TTC549 (cell line): ENCODE measurements around the gene CLEC10A.
"Not testable (repeated sequence)": the region's sequence is repeated elsewhere in the genome, so short reads cannot be mapped to it uniquely, and the experiment has no call there.

Experiments
- FAIRE-seq: peaks from 2 replicates; lab custom pipeline; 2012; peaks lifted over from hg19 to GRCh38; lab: Jason Lieb, UNC

CLEC10A gene, protein sequence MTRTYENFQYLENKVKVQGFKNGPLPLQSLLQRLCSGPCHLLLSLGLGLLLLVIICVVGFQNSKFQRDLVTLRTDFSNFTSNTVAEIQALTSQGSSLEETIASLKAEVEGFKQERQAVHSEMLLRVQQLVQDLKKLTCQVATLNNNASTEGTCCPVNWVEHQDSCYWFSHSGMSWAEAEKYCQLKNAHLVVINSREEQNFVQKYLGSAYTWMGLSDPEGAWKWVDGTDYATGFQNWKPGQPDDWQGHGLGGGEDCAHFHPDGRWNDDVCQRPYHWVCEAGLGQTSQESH

DNA sequence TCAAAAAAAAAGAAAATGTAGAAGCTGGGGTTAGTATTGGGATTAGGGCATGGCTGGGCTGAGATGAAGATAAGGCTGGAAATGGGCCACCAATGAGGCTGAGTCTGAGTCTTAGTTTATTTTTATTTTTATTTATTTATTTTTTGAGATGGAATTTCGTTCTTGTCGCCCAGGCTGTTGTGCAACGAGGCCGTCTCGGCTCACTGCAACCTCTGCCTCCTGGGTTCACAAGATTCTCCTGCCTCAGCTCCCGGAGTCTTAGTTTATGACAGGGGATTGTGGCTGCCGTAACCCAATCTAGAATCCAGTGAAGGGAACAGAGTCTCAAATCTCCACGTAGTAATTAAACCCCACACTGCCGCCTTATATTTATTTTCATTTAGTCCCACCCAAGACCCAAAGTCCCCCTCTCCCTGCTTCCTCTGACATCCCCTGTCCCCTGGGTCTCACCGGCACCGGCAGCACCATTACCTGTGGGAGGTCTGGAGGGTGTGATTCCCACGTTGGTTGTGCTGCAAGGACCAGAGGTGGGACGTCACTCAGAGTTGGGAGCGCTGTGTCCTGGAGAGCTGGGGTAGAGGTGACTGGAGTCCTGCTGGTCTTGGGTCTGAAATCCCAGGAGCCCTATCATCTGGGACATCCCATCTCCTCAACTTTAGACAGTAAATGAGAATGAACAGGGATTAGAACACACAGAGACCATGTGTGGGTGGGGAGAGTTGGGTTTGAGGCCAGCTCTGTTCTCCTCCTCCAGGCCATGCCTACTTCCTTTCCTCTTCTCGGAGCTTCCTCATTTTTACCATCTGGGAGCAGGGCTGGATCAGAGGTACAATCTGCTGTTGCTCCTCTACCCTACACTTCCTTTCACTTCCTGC lies at the start of gene CLEC10A:
Gene CLEC10A (minus strand): TSS at position 671 of the 875 bp plus-strand sequence. CDS start 1,439 bp downstream, outside the sequence.
- FAIRE-seq = no peak

DNA sequence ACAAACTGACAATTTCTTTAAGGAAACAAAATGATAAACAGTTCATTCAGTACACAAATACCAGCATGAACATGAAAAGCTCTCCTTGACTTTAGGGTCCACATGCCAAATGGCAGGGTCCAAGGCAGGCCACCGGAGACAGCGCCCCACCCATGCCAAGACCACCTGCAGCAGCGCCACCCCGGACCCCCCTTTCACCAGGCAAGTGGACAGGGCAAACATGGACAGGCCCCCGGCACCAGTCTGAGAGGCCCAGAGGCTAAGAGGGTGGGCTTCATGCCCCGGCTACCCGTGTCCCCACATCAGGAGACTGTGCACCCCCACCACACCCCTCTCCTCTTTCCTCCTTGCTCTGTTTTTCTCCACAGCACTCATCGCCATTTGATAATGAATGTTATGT lies 49.3 kb upstream of the CLEC10A start:
- FAIRE-seq = no peak

DNA sequence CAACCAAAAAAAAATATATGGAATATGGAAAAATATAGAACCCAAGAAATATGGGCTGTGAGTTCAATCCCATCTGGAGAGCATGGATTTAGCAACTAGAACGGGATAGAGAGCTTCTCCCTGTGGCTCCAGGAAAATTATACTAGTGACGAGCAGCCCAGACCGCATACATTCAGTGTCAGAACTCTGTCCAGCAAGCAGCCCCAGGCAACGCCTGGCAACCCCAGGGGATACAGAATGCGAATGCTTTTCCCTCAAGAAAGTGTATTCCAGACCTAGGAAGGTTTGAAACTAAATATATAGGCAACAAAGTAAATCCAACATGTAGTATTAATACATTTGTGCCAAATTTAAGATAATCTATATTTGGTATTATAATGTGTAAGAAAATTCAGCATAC lies 48.1 kb upstream of the CLEC10A start:
- no peak for FAIRE-seq

DNA sequence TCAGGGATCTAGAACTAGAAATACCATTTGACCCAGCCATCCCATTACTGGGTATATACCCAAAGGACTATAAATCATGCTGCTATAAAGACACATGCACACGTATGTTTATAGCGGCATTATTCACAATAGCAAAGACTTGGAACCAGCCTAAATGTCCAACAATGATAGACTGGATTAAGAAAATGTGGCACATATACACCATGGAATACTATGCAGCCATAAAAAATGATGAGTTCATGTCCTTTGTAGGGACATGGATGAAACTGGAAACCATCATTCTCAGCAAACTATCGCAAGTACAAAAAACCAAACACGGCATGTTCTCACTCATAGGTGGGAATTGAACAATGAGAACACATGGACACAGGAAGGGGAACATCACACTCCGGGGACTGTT lies 47.5 kb upstream of the CLEC10A start:
- not testable (repeated sequence) for FAIRE-seq

DNA sequence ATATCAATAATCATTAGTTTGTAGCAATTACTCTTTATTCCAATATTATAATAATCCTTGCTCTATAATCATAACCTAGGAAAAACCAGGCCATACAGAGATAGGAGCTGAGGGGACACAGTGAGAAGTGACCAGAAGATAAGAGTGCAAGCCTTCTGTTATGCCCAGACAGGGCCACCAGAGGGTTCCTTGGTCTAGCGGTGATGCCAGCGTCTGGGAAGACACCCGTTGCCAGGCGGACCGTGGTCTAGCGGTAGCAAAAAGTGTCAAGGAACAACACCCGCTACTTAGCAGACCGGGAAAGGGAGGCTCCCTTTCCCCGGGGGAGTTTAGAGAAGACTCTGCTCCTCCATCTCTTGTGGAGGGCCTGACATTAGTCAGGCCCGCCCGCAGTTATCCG lies 46.3 kb upstream of the CLEC10A start:
- FAIRE-seq = not testable (repeated sequence)

DNA sequence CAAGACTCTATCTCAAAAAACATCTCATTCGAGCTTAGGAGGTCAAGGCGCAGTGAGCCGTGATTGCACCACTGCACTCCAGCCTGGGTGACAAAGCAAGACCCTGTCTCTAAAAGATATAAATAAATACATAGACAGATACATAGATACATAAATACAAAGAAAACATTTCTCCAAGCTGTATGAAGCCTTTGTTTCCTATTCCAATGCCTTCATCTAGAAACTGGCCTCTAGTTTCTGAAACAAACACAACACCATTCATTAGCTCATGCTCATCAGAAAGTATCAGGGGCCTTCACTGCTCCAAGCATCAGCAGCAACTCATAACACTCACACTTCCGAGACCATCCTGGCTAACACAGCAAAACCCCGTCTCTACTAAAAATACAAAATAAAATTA lies 44.9 kb upstream of the CLEC10A start:
- FAIRE-seq = no peak

DNA sequence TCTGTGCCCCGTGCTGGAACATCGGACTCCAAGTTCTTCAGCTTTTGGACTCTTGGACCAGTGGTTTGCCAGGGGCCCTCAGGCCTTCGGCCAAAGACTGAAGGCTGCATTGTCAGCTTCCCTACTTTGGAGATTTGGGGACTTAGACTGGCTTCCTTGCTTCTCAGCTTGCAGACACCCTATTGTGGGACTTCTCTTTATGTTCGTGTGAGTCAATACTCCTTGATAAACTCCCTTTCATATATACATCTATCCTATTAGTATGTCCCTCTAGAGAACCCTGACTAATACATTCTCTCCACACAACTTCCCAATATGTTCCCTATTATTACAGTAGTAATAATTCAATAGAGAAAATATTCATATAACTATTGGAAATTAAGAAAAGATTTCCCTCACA lies 43.8 kb upstream of the CLEC10A start:
- no peak for FAIRE-seq

DNA sequence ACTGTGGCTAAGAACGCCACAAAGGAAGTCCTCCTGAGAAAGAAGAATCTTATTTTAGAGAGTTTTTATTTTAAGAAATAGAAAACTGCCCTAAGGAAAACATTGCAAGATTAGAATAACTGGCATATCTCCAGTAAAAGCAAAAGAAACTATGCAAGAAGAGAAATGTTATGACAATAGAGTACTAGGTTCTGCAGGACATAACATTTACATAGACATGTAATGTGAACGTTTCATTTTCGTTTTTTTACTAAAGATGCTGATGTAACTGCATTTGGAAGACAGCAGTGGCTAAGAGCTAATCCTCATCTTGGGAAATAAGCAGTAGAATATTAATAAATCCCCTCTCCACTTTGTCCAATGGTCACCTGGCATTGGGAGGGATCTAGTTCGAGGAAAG lies 42.3 kb upstream of the CLEC10A start:
- no peak for FAIRE-seq

DNA sequence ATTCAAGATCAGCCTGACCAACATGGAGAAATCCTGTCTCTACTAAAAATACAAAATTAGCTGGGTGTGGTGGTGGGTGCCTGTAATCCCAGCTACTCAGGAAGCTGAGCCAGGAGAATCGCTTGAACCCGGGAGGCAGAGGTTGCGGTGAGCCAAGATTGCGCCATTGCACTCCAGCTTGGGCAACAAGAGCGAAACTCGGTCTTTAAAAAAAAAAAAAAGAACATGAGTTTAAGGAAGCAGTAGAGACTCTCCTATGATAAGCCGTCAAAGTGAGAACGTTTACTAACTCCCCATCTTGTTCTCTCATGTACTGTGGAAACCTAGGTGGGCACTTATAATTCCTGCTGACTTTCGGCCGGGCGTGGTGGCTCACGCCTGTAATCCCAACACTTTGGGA lies 40.6 kb upstream of the CLEC10A start:
- not testable (repeated sequence) for FAIRE-seq

DNA sequence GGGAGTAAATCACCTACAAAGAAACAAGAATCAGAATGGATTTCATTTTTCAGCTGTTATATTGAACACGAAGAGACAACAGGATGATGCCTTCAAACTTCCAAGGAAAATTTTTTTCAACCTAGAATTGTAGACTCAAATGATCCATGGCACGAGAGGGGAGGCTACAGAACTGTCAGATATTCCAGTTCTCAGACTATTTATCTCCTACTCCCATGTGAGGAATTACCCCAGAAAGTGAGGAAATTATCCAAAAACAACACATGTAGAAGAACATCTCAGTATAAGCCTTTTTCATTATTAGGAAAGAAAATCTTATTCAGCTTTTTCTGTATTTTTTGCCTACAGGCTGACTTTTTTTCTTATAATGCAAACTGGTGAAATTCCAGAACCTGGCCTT lies 40.1 kb upstream of the CLEC10A start:
- no peak for FAIRE-seq

DNA sequence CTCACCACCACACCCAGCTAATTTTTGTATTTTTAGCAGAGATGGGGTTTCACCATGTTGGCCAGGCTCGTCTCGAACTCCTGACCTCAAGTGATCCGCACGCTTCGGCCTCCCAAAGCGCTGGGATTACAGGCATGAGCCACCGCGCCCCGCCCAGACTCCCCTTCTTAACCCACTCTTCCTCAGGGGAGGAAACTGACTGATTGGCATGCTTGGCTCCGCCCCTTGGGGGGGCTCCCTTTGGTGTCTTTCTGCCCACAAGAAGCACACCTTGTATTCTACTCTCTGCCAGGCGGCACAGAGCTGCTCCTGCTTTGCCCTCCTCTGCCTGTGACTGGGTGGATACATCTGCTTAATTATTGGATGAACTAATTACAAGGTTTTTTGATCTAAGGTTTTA lies 39.3 kb upstream of the CLEC10A start:
- FAIRE-seq = no peak

DNA sequence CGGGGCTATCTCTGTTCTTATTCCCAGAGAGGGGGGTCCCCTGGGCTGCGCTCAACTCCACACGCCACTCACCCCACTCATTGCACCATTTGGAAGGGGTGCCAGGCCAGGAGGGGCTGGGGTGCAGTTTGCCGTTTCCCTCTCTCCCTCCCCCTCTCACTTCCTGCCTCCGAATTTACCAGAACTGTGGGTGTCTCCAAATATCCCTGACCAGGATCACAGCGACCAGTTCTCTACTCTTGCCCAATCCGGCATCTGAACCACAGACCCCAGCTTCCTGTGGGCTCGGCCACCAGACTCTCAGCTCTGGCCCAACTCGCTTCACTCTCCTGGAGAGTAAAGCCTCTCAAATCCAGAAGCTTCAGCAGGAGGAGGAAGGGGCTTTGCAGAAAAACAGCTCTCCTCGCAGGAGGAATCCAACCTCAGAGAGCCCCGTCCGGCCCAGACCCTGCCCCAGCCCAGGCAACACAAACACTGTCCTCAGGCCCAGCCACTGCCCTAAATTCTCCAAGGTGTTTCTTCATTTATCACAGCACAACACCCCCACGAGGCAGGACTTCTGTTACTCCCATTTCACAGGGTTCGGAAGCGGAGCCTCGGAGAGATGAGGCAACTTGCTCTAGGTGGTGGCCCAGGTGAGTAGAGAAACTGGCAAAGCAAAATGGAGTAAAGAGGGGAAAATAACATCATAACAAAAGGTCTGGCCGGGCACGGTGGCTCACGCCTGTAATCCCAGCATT lies 35.0 kb upstream of the CLEC10A start:
- FAIRE-seq = no peak

DNA sequence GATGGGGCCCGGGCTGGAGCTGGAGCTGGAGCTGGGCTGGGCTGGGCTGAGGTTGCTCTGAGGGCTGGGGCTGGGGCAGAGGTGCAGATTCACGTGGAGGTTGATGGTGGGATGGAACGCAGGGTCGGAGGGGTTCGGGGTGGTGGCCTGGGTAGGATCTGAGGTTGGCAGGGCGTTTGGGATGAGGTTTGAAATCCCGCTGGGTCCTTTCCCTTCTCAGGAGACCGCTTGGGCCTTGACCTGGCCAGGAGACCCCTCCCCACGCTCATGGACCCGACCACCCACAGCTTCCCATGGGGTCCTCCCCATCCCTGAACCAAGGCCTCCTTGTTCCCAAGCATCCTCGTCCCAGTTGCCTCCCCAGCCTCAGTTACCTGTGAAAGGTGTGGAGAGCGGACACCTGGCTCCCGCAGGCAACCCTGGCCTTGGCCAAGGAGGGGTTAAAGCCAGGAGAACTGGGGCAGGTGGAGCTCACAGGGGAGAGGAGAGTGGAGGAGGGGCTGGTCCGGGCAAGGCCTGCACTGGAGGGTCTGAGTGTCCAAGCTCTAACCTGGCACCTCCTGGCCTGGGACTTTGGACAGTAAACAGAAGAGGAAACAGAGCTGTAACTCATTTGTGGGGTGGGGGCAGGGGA lies 34.3 kb upstream of the CLEC10A start, which contains the start of gene ASGR2:
Gene ASGR2 (minus strand): TSS at position 582 of the 634 bp plus-strand sequence. CDS start 582 bp downstream, outside the sequence.
- no peak for FAIRE-seq

DNA sequence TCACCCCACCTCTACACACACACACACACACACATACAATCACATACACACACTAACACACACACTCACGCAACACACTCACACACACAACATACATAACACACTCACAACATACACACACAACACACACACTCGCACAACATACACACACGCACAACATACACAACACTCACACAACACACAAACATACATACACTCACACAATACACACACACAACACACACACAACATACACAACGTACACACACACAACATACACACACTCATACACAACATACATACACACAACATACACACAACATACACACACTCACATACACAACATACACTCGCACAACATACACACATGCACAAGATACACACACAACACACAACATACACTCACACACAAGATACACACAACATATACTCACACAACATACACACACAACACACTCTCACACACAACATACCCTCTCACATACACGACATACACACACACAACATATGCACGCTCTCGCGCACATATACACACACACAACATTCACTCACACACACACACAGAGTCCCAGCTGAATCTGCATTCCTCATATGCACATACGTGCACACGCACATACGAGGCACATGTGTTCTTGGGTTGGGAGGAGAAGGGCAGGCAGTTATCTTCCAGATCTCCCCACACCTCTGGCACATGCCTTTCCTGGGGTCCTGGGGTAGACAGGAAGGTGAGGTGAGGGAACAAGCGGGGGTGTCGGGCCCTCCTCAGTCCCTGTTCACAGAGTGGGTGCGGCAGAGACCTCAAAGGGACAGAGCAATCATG lies 33.4 kb upstream of the CLEC10A start:
- no peak for FAIRE-seq

DNA sequence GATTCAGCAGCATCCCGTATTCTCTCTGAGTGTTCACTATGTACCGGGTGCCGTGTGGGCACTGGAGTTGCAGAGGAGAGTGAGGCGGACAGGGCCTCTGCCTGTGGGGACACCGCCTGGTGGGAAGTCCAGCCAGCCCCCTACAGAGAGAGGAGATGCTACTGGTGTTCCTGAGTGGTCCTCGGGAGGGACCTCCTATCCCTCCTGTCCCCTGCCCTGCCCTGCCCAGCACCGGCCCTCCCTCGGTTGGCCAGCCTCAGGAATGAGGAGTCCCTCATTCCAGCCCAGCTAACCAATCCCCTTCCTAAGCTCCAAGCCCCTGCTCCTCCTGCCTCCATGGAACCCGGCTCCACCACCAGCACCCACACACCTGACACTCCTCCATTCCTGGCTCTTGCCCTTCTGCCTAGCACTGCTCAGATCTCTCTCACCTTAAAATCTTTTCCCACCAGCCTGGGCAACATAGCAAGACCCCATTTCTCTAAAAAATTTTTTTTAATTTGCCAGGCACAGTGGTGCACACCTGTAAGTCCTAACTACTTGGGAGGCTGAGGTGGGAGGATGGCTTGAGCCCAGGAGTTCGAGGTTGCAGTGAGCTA lies 32.6 kb upstream of the CLEC10A start:
- FAIRE-seq = no peak

DNA sequence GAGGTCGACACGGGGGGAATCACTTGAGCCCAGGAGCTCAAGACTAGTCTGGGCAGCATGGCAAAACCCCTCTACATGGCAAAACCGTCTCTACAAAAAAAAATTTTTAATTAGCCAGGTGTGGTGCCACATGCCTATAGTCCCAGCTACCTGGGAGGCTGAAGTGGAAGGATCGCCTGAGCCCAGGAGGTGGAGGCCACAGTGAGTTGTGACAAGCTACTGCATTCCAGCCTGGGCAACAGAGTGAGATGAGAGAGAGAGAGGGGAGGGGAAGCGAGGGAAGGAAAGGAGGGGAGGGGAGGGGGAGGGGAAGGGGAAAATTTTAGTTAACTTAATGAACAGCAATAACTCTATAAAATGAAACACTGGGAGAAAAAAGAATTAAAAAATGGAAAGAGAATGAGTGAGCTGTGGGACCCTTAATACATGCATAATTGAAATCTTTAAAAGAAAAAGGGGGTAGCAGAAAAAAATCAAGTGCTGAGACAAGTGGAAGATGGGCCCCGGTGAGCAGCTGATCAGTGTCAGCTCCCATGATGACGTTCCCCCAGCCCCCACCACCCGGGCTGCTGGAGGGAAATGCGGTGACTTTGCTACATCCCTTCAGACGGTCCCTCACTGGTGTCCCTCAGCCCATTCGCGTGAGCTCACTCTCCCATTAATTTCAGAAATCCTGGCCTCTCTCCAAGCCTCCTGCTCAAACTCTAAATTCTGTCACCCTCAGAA lies 31.9 kb upstream of the CLEC10A start:
- FAIRE-seq = no peak

DNA sequence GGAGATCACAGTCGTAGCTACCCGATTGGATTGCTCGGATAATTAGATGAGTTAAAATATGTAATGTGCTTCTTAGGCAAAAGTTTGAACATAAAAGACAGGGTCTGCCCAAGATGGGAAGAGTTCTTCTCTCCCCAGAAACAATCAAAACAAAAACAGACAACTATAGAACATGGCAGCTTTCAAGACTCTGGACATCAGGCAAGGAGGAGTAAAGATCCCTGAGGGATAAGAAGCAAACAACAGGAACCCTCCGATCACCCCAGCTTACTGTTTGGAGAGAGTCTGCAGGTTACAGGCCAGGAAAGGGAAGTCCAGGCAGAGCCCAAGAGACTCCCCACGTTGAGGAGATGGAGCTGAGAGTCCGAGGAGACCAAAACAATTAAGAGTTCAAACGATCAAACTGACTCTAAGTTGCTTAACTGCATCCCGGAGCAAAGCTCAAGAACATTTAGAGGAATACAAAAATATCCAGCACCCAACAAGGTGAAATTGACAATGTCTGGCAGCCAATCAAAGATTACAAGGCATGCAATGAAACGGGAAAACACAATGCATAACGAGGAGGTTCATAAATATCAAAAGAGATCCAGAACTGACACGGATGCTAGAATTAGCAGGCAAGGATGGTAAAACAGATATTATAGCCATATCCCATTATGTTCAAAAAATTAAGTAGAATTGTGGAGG lies 30.7 kb upstream of the CLEC10A start:
- no peak for FAIRE-seq

DNA sequence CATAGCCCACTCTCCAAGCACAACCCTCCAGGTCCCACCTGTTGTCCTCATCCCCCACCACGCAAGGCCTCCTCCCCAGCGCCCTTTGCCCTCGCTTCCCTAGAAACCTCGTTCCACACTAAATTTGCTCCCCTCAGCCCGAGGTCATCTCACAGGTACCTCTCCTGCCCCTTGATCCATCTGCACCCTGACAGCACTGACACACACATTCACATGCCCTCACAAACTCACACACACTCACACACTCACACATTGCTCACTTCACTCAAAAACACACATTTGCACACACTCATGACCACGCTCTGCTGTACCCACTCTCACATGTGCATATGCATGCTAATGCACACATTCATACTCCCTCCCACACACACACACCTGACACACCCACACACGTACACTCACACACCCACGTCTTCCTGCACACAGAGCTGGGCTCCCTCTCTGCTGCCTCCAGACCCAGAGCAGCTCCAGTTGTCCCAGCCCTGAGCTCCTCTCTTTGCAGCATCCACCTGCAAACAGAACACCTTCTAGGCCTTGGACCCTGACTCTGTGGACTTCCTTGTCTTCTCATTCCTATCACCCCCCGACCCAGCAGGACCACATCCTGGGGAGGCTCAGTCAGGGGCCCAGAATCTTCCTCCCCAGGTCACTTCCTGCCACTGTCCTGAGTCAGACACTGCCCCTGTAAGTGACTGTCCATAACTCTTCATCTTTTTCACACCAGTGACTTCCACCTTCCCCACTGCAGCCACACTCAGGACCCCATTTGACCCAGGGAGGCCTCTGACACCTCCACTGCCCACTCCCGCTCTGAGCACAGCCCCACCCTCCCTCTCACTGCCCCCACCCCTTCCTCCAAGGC lies 29.6 kb upstream of the CLEC10A start:
- no peak for FAIRE-seq

DNA sequence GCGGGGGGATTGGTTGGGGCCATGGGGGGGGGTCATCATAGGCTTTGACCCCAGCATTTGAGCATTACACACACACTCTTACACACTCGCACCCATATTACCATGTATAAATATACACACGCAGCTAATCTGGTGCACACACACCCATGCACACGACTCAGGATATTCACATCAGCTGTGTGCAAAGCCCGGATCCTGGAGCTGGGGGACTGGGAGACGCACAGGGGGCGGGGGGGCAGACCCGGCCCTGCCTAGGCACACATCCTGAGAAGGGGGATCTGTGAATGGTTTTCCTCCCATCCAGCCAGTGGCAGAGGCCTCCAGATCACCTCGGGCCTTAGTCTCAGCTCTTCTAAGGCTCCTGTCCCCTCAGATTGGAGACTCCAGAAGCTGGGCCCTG lies 28.9 kb upstream of the CLEC10A start:
- FAIRE-seq = no peak
